Naive thymus-derived CD8-positive, alpha-beta T cell (primary cell): Measurements from ENCODE around the gene BAHD1. TPM values are rescaled to one million over a fixed set of nuclear protein-coding genes. Genes with fewer than 3 reads are reported as not detected.
A peak's percentile ranks its signal among the peaks of the same experiment; 100 is the strongest.

ENCODE experiments used
- ATAC-seq, 2 donors: fragments of 150-1000 bp; cut with Tn5 transposase in 1 of 2; sonication (Bioruptor Pico), chemical (Tn5 transposase) in 1 of 2; 1 replicate in 1 of 2; 2 replicates in 1 of 2; pipeline ENCODE4 v1.10.0; 2021; ENCODE audit warnings: mild to moderate bottlenecking in 2 of 2, moderate library complexity in 2 of 2
- POLR2A ChIA-PET: fragments of 350-600 bp; sonication (Branson Sonifier 250); formaldehyde crosslinking; loops from one replicate; lab custom pipeline; 2021; ENCODE audit warnings: antibody characterized with exemption; lab: Charles Lee
- DNase-seq, 10 donors: peaks; one replicate each; pipeline versions ENCODE4 v3.0.0 to v3.0.0-alpha.2; 2020 to 2022
- H3K27ac Mint-ChIP-seq, 10 donors: one replicate each; pipeline ENCODE4 v1.8.0; 2020 to 2022; ENCODE audit warnings: mild to moderate bottlenecking in 10 of 10, mixed read lengths in 10 of 10, moderate library complexity in 4 of 10, inconsistent platforms in 1 of 10
- H3K27me3 Mint-ChIP-seq, 5 donors: one replicate each; pipeline ENCODE4 v1.8.0; 2021 to 2022; ENCODE audit warnings: mixed read lengths in 5 of 5
- H3K36me3 Mint-ChIP-seq, 3 donors: one replicate each; pipeline ENCODE4 v1.8.0; 2020 to 2022; ENCODE audit warnings: mixed read lengths in 3 of 3, mild to moderate bottlenecking in 2 of 3, inconsistent platforms in 1 of 3
- H3K4me1 Mint-ChIP-seq, 4 donors: one replicate each; pipeline ENCODE4 v1.8.0; 2021 to 2022; ENCODE audit warnings: mixed read lengths in 4 of 4
- H3K4me3 Mint-ChIP-seq, 10 donors: one replicate each; pipeline ENCODE4 v1.8.0; 2020 to 2022; ENCODE audit warnings: mild to moderate bottlenecking in 10 of 10, mixed read lengths in 10 of 10, moderate library complexity in 6 of 10, inconsistent platforms in 1 of 10
- H3K9me3 Mint-ChIP-seq, 9 donors: one replicate each; pipeline ENCODE4 v1.8.0; 2020 to 2022; ENCODE audit warnings: mixed read lengths in 9 of 9, mild to moderate bottlenecking in 3 of 9, inconsistent platforms in 1 of 9, moderate library complexity in 1 of 9
- polyA plus RNA-seq, 3 donors: library from polyadenylated mRNA; unstranded; fragments of 300-500 nt; fragmentation: Illumina TruSeq; gene quantifications; one replicate each; pipeline ENCODE4 v1.2.3, GENCODE V29; 2021
- total RNA-seq, 8 experiments: library from RNA in 2 of 8; stranded (reverse) in 2 of 8; gene quantifications; one replicate each; pipeline ENCODE4 v1.2.3 and lab custom pipeline; 2021 to 2026

The BAHD1 gene
- total and polyA plus RNA-seq, 5 experiments from 2014 or later: 1.5 to 37.6 (median 3.3) TPM

DNA sequence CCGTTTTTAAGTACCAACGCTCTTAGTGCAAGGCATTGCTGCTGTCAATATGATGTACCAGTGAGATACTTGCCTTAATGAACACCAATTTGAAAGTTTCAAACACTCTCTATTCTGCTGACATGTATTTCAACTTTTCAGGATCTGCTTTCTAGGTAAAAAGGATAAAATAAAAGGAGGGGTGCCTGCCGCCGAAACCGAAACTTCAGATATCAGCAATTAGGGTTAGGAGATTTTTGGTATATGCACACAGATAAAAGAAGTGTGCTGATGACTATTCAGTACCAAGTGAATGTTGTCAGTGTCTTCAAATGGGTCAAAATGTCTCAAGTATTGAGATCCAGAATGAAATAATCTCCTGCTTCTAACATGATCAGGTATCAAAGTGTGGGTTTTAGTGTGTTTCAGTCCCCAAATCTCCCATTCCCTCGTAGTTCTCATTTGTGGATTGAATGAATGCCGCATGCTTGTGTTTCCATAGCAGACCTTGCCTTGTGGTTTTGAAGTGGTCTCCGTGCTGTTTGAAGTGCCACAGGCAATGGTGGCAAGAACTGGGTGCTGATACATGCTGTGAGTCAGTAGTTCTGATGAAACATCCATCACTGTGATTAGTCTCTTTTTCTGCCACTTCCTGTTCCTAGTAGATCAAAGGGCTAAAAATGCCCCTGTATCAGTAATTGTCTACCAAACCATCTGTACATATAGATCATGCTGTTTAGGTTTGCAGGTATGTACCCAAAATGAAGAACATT is 52.5 kb downstream of the BAHD1 start:
- peak overlapping the region in 3 of 10 donors; percentile 5 to 57 (median 11) for H3K27ac Mint-ChIP-seq
- DNase-seq (peak in 1 of 10 donors; percentile 8), ATAC-seq (peak; percentile 58 to 59)
- POLR2A ChIA-PET: no interaction called here
- H3K9me3 Mint-ChIP-seq: peaks cover 0 to 1% (median 0%) of the 10 kb centered on the region in 9 donors
- peaks cover 0 to 6% (median 0%) of the 10 kb centered on the region in 5 donors for H3K27me3 Mint-ChIP-seq
- H3K36me3 Mint-ChIP-seq: no peaks in the 10 kb centered on the region
- peak overlapping the region in 2 of 10 donors; percentile 24 to 46 for H3K4me3 Mint-ChIP-seq
- peaks cover 8 to 17% (median 15%) of the 10 kb centered on the region in 4 donors for H3K4me1 Mint-ChIP-seq

DNA sequence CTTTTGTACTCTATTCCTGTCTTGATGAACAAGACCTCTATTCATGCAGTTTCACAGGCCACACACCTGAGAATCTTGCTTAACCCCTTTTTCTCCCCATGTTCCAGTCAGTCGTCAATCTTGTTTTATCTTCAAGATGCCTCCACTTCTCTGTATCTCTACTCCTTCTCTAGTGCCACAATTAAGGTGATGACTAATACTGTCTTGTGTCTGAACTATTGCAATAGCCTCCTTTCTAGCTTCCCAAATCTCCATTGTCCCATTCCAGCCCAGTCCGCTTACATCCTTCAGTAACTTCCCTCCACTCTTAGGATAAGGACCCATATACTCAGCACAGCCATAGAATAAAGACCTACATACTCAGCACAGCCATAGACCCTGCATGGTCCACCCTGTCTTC is 54.8 kb downstream of the BAHD1 start:
- POLR2A ChIA-PET: no interaction called here
- ATAC-seq (no peak), DNase-seq (no peak)
- peak overlapping the region in 1 of 10 donors; percentile 57 for H3K27ac Mint-ChIP-seq
- H3K4me1 Mint-ChIP-seq: peaks cover 8 to 17% (median 15%) of the 10 kb centered on the region in 4 donors
- H3K4me3 Mint-ChIP-seq: no peak overlapping the region
- peaks cover 0 to 6% (median 4%) of the 10 kb centered on the region in 5 donors for H3K27me3 Mint-ChIP-seq
- H3K36me3 Mint-ChIP-seq: no peaks in the 10 kb centered on the region
- peaks cover 0 to 1% (median 0%) of the 10 kb centered on the region in 9 donors for H3K9me3 Mint-ChIP-seq

DNA sequence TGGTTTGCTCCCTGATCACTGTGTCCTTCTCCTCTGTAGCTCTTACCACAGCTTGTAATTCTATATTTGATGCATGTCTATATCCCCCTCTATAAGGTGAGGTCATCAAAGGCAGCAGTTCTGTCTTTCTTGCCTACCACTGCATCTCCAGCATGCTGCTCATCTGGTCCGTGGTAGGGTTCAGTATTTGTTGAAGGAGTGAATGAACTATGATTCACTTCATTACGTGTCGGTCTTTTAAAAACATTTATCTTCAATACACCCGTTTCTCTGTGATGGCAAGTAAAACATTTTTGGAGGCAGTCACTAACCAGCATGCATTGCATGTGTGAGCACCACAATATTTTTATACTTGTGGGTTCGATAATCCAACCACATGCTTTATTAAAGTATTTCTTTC is 57.7 kb downstream of the BAHD1 start:
- Mint-ChIP-seq H3K27ac (no peak overlapping the region), H3K4me1 (peaks cover 6 to 9% (median 8%) of the 10 kb centered on the region in 4 donors), H3K27me3 (peaks cover 0 to 13% (median 11%) of the 10 kb centered on the region in 5 donors), H3K9me3 (peaks cover 0 to 1% (median 0%) of the 10 kb centered on the region in 9 donors), H3K4me3 (no peak overlapping the region), H3K36me3 (no peaks in the 10 kb centered on the region)
- DNase-seq (no peak), ATAC-seq (no peak)
- POLR2A ChIA-PET: no interaction called here

DNA sequence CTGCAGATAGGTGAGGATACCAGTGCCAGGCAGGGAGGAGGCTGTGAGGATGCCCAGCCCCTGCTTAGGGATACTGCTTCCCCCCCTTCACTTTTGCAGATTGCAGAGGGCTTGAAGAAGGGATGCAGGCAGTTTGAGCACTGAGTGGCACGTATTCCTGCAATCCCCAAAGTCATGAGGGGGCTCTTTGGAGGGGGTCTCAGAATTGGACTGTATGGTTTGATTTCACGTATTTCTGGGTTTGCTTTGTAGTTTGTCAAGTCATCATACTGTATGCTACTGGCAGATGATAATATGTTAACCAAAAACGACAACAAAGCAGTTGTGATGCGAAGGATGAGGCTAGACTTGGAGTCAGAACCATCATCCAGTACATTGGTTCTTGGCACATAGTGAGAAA is 58.1 kb downstream of the BAHD1 start:
- Mint-ChIP-seq H3K4me3 (no peak overlapping the region), H3K27me3 (peaks cover 4 to 17% (median 12%) of the 10 kb centered on the region in 5 donors), H3K9me3 (peaks cover 0 to 1% (median 0%) of the 10 kb centered on the region in 9 donors), H3K27ac (no peak overlapping the region), H3K36me3 (no peaks in the 10 kb centered on the region), H3K4me1 (peaks cover 4 to 5% (median 4%) of the 10 kb centered on the region in 4 donors)
- POLR2A ChIA-PET: no interaction called here
- DNase-seq (no peak), ATAC-seq (no peak)

GRCh38 chr15:40499931-40500330 is 59.2 kb downstream of the BAHD1 start:
- no peak for DNase-seq
- H3K36me3 Mint-ChIP-seq: no peaks in the 10 kb centered on the region
- H3K4me1 Mint-ChIP-seq: peaks cover 0 to 2% (median 0%) of the 10 kb centered on the region in 4 donors
- H3K9me3 Mint-ChIP-seq: peaks cover 0 to under 1% (median 0%) of the 10 kb centered on the region in 9 donors
- no peak for ATAC-seq
- no peak overlapping the region for H3K4me3 Mint-ChIP-seq
- H3K27ac Mint-ChIP-seq: no peak overlapping the region
- H3K27me3 Mint-ChIP-seq: peaks cover 6 to 25% (median 14%) of the 10 kb centered on the region in 5 donors
- POLR2A ChIA-PET: no interaction called here

GRCh38 chr15:40500568-40501330 is 60.0 kb downstream of the BAHD1 start:
- Mint-ChIP-seq H3K4me3 (no peak overlapping the region), H3K36me3 (no peaks in the 10 kb centered on the region), H3K4me1 (no peaks in the 10 kb centered on the region), H3K9me3 (no peaks in the 10 kb centered on the region), H3K27me3 (peaks cover 2 to 29% (median 17%) of the 10 kb centered on the region in 5 donors), H3K27ac (no peak overlapping the region)
- ATAC-seq (no peak), DNase-seq (no peak)
- POLR2A ChIA-PET: no interaction called here

- H3K4me3 Mint-ChIP-seq: no peak overlapping the region
- H3K4me1 Mint-ChIP-seq: peaks cover 0 to under 1% (median under 1%) of the 10 kb centered on the region in 4 donors
- DNase-seq (no peak), ATAC-seq (no peak)
- no peak overlapping the region for H3K27ac Mint-ChIP-seq
- POLR2A ChIA-PET: no interaction called here
- H3K27me3 Mint-ChIP-seq: peaks cover under 1 to 32% (median 21%) of the 10 kb centered on the region in 5 donors
- H3K9me3 Mint-ChIP-seq: no peaks in the 10 kb centered on the region
- no peaks in the 10 kb centered on the region for H3K36me3 Mint-ChIP-seq
Observed at GRCh38 chr15:40501487-40501886, 60.7 kb downstream of the BAHD1 start.

DNA sequence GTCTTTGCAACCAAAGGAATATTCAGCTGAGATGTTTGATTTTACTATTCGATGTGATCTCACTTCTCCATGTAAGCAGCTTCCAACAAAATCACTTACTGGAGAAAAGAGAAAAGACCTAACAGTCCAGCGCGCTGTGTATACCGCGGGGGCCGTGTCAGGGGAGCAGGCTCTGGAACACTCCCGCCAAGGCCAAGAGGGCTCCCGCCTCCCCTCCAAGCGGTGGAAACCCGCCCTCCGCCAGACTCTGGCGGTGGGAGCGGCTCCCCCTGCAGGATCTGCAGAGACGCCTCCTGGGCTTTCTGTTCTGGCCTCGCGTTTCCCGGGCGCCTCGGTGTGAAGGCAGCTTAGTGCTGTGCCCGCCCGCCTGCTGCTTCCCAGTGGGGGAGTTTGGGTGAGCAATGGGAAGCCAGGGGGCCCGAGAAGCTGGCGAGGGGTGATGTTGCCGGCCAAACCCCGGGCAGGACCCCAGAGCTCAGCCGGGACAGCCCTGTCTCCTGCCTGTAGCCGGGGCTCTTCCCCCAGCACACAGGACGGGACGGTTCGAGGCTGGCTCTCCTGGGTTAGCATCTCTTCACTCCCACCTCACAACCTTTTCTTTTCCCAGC is 66.3 kb downstream of the BAHD1 start:
- Mint-ChIP-seq H3K9me3 (no peaks in the 10 kb centered on the region), H3K4me3 (peak overlapping the region in 7 of 10 donors; percentile 24 to 60 (median 47)), H3K27me3 (peaks cover 31 to 77% (median 48%) of the 10 kb centered on the region in 5 donors), H3K4me1 (peaks cover 12 to 28% (median 20%) of the 10 kb centered on the region in 4 donors), H3K36me3 (no peaks in the 10 kb centered on the region), H3K27ac (peak overlapping the region in 1 of 10 donors; percentile 44)
- DNase-seq (peak; percentile 48 to 78 (median 61)), ATAC-seq (peak; percentile 69 to 87)
- POLR2A ChIA-PET: interaction anchor here (1.1 to 2.8 kb wide), 2 partner anchors 53 to 66 kb away, joined by 4 to 10 read pairs; partner anchors contain the start of gene BAHD1

- ATAC-seq: no peak
- peaks cover 41 to 78% (median 56%) of the 10 kb centered on the region in 5 donors for H3K27me3 Mint-ChIP-seq
- POLR2A ChIA-PET: interaction anchor here (2.8 kb wide), 1 partner anchor 67 kb away, joined by 10 read pairs; the partner anchor contains the start of gene BAHD1
- peaks cover 0 to 2% (median 0%) of the 10 kb centered on the region in 9 donors for H3K9me3 Mint-ChIP-seq
- peaks cover 15 to 33% (median 24%) of the 10 kb centered on the region in 4 donors for H3K4me1 Mint-ChIP-seq
- H3K36me3 Mint-ChIP-seq: peaks cover 0 to 2% (median 0%) of the 10 kb centered on the region in 3 donors
- no peak for DNase-seq
- H3K4me3 Mint-ChIP-seq: no peak overlapping the region
- no peak overlapping the region for H3K27ac Mint-ChIP-seq
Observed at GRCh38 chr15:40508216-40508615, 67.5 kb downstream of the BAHD1 start.

GRCh38 chr15:40510201-40510600 is 69.4 kb downstream of the BAHD1 start:
- Mint-ChIP-seq H3K27me3 (peaks cover 43 to 74% (median 53%) of the 10 kb centered on the region in 5 donors), H3K4me1 (peaks cover 15 to 33% (median 24%) of the 10 kb centered on the region in 4 donors), H3K4me3 (peak overlapping the region in 5 of 10 donors; percentile 2 to 80 (median 52)), H3K27ac (no peak overlapping the region), H3K36me3 (peaks cover 0 to 2% (median 0%) of the 10 kb centered on the region in 3 donors), H3K9me3 (peaks cover 0 to 2% (median 0%) of the 10 kb centered on the region in 9 donors)
- POLR2A ChIA-PET: no interaction called here
- no peak for DNase-seq
- no peak for ATAC-seq

DNA sequence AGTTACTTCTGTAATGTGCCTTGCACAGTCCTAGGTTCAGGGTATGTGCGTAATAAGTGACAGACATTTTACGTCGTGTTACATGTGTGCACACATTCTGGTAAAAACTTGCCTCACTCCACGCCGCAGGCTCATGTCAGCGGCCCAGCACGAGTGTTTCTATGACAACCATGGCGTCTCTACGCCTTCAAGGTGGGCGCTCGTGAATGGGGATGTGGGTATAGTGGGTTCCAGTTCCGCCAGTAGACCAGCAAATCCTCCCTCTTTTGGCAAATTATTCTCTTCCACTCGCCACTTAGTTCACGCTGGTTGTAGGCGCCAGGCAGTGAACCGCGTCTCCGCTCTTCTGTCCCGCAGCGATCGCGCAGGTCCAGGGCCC is 70.3 kb downstream of the BAHD1 start:
- peaks cover 44 to 71% (median 52%) of the 10 kb centered on the region in 5 donors for H3K27me3 Mint-ChIP-seq
- ATAC-seq (peak; percentile 57 to 76), DNase-seq (peak in 8 of 10 donors; percentile 22 to 71 (median 58))
- peaks cover 0 to 2% (median 0%) of the 10 kb centered on the region in 9 donors for H3K9me3 Mint-ChIP-seq
- peak overlapping the region; percentile 56 to 90 (median 80) for H3K4me3 Mint-ChIP-seq
- peaks cover 15 to 33% (median 24%) of the 10 kb centered on the region in 4 donors for H3K4me1 Mint-ChIP-seq
- POLR2A ChIA-PET: no interaction called here
- peaks cover 0 to 2% (median 0%) of the 10 kb centered on the region in 3 donors for H3K36me3 Mint-ChIP-seq
- H3K27ac Mint-ChIP-seq: peak overlapping the region in 4 of 10 donors; percentile 48 to 89 (median 78)
